Adrenal gland (tissue), 12 donors: Measurements from ENCODE around the gene ALG1. TPM values are rescaled to one million over a fixed set of nuclear protein-coding genes. Genes with fewer than 3 reads are reported as not detected.

ENCODE experiments used
- DNase-seq, 7 donors: peaks; one replicate each; pipeline ENCODE4 v3.0.0-alpha.2; 2019 to 2020
- H3K27ac ChIP-seq, 5 donors: fragments of 200-600 bp; sonication (generic) in 4 of 5; 1 replicate in 3 of 5; 2 replicates in 2 of 5; pipeline versions ENCODE4 v1.5.1 to v1.8.0; 2016 to 2020; ENCODE audit warnings: mild to moderate bottlenecking in 1 of 5
- H3K27me3 ChIP-seq: fragments of 200-600 bp; 2 replicates; pipeline ENCODE4 v1.8.0; 2021
- H3K36me3 ChIP-seq, 2 donors: fragments of 200-600 bp; replicated peaks in 1 of 2; 1 replicate in 1 of 2; 2 replicates in 1 of 2; pipeline versions ENCODE4 v1.5.1 to v1.8.0; 2018 to 2022
- H3K4me1 ChIP-seq, 2 donors: fragments of 200-600 bp; replicated peaks in 1 of 2; 1 replicate in 1 of 2; 2 replicates in 1 of 2; pipeline versions ENCODE4 v1.5.1 to v1.8.0; 2018 to 2021
- H3K4me3 ChIP-seq, 4 donors: fragments of 200-600 bp; sonication (generic) in 3 of 4; one replicate each; pipeline ENCODE4 v1.5.1; 2016 to 2018
- H3K9me3 ChIP-seq, 3 donors: fragments of 200-600 bp; sonication (generic) in 1 of 3; replicated peaks in 1 of 3; 1 replicate in 2 of 3; 2 replicates in 1 of 3; pipeline versions ENCODE4 v1.5.1 to v1.8.0; 2016 to 2021
- CTCF ChIP-seq, 6 experiments: fragments of 450-650 bp in 4 of 6; fragments of 200-600 bp in 2 of 6; sonication (generic) in 1 of 6; IDR thresholded peaks; 1 replicate in 5 of 6; 2 replicates in 1 of 6; pipeline versions ENCODE4 v1.5.1 to v1.8.0; 2016 to 2021; ENCODE audit warnings: antibody characterized with exemption in 6 of 6, mild to moderate bottlenecking in 2 of 6, moderate library complexity in 1 of 6
- POLR2A ChIP-seq, 2 donors: fragments of 450-650 bp; IDR thresholded peaks; one replicate each; pipeline ENCODE4 v1.6.1; 2017; ENCODE audit warnings: antibody characterized with exemption in 2 of 2, mild to moderate bottlenecking in 2 of 2, moderate library complexity in 1 of 2
- WGBS, 4 donors: extraction: QIAGEN DNeasy Blood & Tissue Kit in 2 of 4; methylation state at CpG; one replicate each; pipeline versions ENCODE4 v1.1.5 to v1.1.7; 2013 to 2017; 5-methylcytosine and 5-hydroxymethylcytosine counted together
- intact Hi-C, 2 donors: fragments of 100-400 bp; cut with DNase I; formaldehyde crosslinking; loops; one replicate each; pipeline versions ENCODE4 v1.14.1 to v1.15.0; 2022 to 2023
- polyA plus RNA-seq, 3 donors: library from polyadenylated mRNA; stranded (reverse); fragments of 200-250 nt in 2 of 3; fragments of 350-450 nt in 1 of 3; fragmentation: Illumina TruSeq in 1 of 3; extraction: RNeasy Lipid Tissue Mini Kit (QIAGEN cat#74804) in 1 of 3; gene quantifications; one replicate each; pipeline ENCODE4 v1.2.3, GENCODE V29; 2013 to 2014
- total RNA-seq, 9 donors: library from RNA; depleted of rRNA in 4 of 9; stranded (reverse); fragments of >200 nt in 4 of 9; fragments of 120-200 nt in 1 of 9; fragmentation: NEBNext Ultra II Directional in 1 of 9; extraction: Animal tissue kit (Norgen Biotek cat#: 25700) in 1 of 9; gene quantifications; one replicate each; pipeline versions ENCODE4 v1.1.0 to v1.2.4, GENCODE V29; 2013 to 2023
- donor health status: healthy with polysubstance abuse.
- donor health status: Bipolar disorder and iron deficiency.
- donor health status: DM: yes; HTN: yes; CAD: no.
- donor health status: DM: no; HTN: no; CAD: no.
- donor health status: DM: no; HTN: no; CAD: no.
- donor health status: DM: yes; HTN: yes; CAD: no.

The ALG1 gene
- total and polyA plus RNA-seq, 12 donors = 19.2 to 207 (median 41.3) TPM

DNA sequence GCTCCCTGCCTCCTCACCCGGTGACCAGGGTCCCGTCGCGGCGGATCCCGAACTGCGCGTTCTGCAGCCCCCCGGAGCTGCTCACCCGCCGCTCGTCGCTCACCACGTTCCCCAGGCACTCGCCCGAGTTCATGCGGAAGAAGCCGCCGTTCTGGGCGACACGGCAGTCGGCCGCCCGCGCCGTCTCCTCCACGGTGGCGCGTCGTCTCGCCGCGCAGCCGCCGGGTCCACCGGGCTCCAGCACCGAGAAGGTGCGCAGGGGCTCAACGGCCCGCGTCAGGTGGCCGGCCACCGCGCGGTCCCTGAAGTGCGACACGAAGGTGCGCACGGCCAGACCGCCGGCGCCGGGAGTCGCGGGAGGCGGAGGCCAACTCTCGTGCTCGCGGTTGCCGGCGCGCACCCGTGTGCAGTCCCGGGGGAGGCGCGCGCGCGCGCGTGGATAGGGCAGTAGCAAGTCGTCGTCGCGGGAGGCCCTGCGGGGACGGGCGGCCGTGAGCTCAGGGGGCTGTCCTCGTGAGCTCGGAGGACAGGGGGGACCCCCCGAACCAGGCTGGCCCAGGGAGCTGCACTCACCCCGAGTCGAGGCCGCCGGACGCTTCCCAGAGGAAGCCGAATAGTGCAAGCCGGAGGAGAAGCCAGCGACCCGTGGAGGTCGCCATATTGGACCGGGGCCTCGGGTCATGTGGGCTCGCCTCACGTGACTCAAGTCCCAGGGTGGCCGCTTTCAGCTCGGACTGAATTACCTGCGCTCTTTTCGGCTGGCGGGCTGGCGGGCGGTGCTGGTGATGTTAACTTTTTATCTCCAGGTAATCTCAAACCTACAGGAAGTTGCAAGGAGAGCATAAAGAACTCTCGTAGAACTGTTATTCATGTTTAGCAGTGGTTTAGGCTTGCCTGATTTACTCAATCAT, 38.1 kb upstream of the ALG1 start, which contains the start of gene NAGPA:
TSS of gene NAGPA (minus strand) at position 680 of the 911 bp plus-strand sequence. CDS start at position 659, 21 bp downstream.
- WGBS, 4 donors = 0 to 2% (median 0%) methylated on average over 10 to 104 of the region's 104 CpGs
- peak; percentile 88 to 95 (median 90) for DNase-seq
- peak in 1 of 2 donors; percentile 44 for TF ChIP-seq POLR2A (IDR thresholded peaks at IDR 0.05)
- no peak for TF ChIP-seq CTCF (IDR thresholded peaks at IDR 0.05)
- Histone ChIP-seq H3K27ac (peak within 1 kb of the TSS in 4 of 5 donors; percentile 60 to 84 (median 80)), H3K4me1 (peaks cover 0 to 16% of the 10 kb centered on the region in 2 donors), H3K4me3 (peak within 1 kb of the TSS; percentile 31 to 94 (median 50)), H3K27me3 (no peaks in the 10 kb centered on the region), H3K9me3 (no peaks in the 10 kb centered on the region), H3K36me3 (peaks cover 0 to 9% of the 10 kb centered on the region in 2 donors)
- intact Hi-C loops = loop anchor here in 1 of 2 donors (5.0 kb wide), 1 partner anchor 76 kb away; the partner anchor contains the start of gene SEC14L5

DNA sequence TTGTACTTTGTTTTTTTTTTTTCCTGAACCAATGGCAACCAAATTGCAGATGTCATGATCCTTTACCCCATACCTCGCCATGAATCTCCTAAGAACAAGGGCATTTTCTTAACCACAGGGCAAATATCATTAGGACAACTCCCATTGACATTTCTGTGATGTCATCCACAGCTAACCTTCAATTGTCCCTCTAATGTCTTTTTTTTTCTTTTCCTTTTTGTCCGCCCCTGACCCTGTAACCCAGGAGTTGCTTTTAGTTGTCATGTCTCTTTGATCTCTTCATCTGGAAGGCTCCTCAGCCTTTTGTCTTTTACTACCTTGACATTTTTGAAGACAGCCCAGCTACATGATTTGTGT, 37.5 kb upstream of the ALG1 start:
- no peak for DNase-seq
- intact Hi-C loops = loop anchor here in 1 of 2 donors (5.0 kb wide), 1 partner anchor 77 kb away; the partner anchor contains the start of gene SEC14L5
- peaks cover 0 to 4% of the 10 kb centered on the region in 2 donors for H3K36me3 ChIP-seq

GRCh38 chr16:5035909-5036227, 35.8 kb upstream of the ALG1 start:
- TF ChIP-seq CTCF (IDR thresholded peaks at IDR 0.05) = no peak
- TF ChIP-seq POLR2A (IDR thresholded peaks at IDR 0.05) = no peak
- DNase-seq = no peak
- Histone ChIP-seq H3K27me3 (no peaks in the 10 kb centered on the region), H3K9me3 (no peaks in the 10 kb centered on the region), H3K36me3 (no peaks in the 10 kb centered on the region), H3K4me1 (peaks cover 0 to 16% of the 10 kb centered on the region in 2 donors), H3K4me3 (no peak overlapping the region), H3K27ac (no peak overlapping the region)
- intact Hi-C loops = no loop called here
- 79 to 97% (median 87%) methylated on average over 1 of the region's 1 CpG for WGBS, 4 donors

More for the DNA sequence above, 37.5 kb upstream of the ALG1 start:
- H3K27me3 ChIP-seq = no peaks in the 10 kb centered on the region
- H3K9me3 ChIP-seq = no peaks in the 10 kb centered on the region
- WGBS, 4 donors = 5 to 13% (median 9%) methylated on average over 2 of the region's 2 CpGs
- H3K4me1 ChIP-seq = peaks cover 0 to 16% of the 10 kb centered on the region in 2 donors
- peak overlapping the region; percentile 31 to 94 (median 50) for H3K4me3 ChIP-seq
- TF ChIP-seq CTCF (IDR thresholded peaks at IDR 0.05) (no peak), POLR2A (IDR thresholded peaks at IDR 0.05) (no peak)
- peak overlapping the region in 4 of 5 donors; percentile 60 to 84 (median 80) for H3K27ac ChIP-seq
